Endothelial cell of umbilical vein (primary cell): ENCODE results near the gene PCGF5. TPM values are rescaled to one million over a fixed set of nuclear protein-coding genes. Genes with fewer than 3 reads are reported as not detected.

Experiments used
- BruUV-seq: library from RNA; stranded (reverse); fragments of 400-500 nt; replicated peaks from 2 replicates; lab custom pipeline; 2021; lab: Mats Ljungman, UMichigan
- CTCF ChIA-PET: fragments of 300-600, 350-600 bp; sonication (Branson Sonifier 250); formaldehyde crosslinking; loops from one replicate; lab custom pipeline; 2021; ENCODE audit warnings: antibody characterized with exemption, inconsistent platforms; lab: Charles Lee
- POLR2A ChIA-PET: fragments of 300-600, 350-600 bp; sonication (Branson Sonifier 250); formaldehyde crosslinking; loops from one replicate; lab custom pipeline; 2021; ENCODE audit warnings: antibody characterized with exemption, inconsistent platforms; lab: Charles Lee
- DNase-seq: peaks from one replicate; pipeline ENCODE4 v3.0.0-alpha.2; 2011; ENCODE audit warnings: low read depth, low spot score
- FAIRE-seq: peaks from 2 replicates; lab custom pipeline; 2011; peaks lifted over from hg19 to GRCh38; lab: Jason Lieb, UNC
- H2AFZ ChIP-seq: 2 replicates; pipeline ENCODE4 v1.6.0; 2012; ENCODE audit warnings: low read depth, low read length, control low read depth, inconsistent platforms
- H3K27ac ChIP-seq: 2 replicates; pipeline ENCODE4 v1.5.1; 2011; ENCODE audit warnings: low read depth, mild to moderate bottlenecking, control low read depth, low read length, moderate library complexity; ENCODE audit not compliant: insufficient read depth
- H3K27me3 ChIP-seq, 2 experiments: 2 replicates each; pipeline versions ENCODE4 v1.6.0 to v1.6.1; 2011; ENCODE audit warnings: low read length in 2 of 2, mixed read lengths in 1 of 2; ENCODE audit not compliant: control insufficient read depth in 2 of 2, insufficient read depth in 2 of 2
- H3K36me3 ChIP-seq, 2 experiments: 2 replicates in 1 of 2; 3 replicates in 1 of 2; pipeline ENCODE4 v1.5.1; 2011; ENCODE audit warnings: low read length in 2 of 2, mild to moderate bottlenecking in 1 of 2, moderate library complexity in 1 of 2; ENCODE audit not compliant: control insufficient read depth in 2 of 2, insufficient read depth in 2 of 2; ENCODE audit errors: extremely low read depth in 1 of 2
- H3K4me1 ChIP-seq: 3 replicates; pipeline ENCODE4 v1.5.1; 2011; ENCODE audit warnings: mild to moderate bottlenecking, low read length; ENCODE audit not compliant: control insufficient read depth, insufficient read depth; ENCODE audit errors: extremely low read depth
- H3K4me2 ChIP-seq: 2 replicates; pipeline ENCODE4 v1.6.1; 2011; ENCODE audit warnings: low read length, control low read depth, mixed read lengths; ENCODE audit not compliant: insufficient read depth
- H3K4me3 ChIP-seq, 3 experiments: fragments of 200-600 bp in 1 of 3; sonication (generic), shearing (Covaris generic) in 1 of 3; replicated peaks in 1 of 3; 2 replicates each; pipeline ENCODE4 v1.5.1; 2011 to 2016; ENCODE audit warnings: control low read depth in 3 of 3, low read length in 3 of 3, mild to moderate bottlenecking in 2 of 3, inconsistent platforms in 1 of 3, low read depth in 1 of 3, moderate library complexity in 1 of 3; ENCODE audit not compliant: insufficient read depth in 1 of 3
- H3K79me2 ChIP-seq: 2 replicates; pipeline ENCODE4 v1.6.0; 2012; ENCODE audit warnings: low read length, inconsistent platforms; ENCODE audit not compliant: control insufficient read depth, insufficient read depth
- H3K9ac ChIP-seq: replicated peaks from 2 replicates; pipeline ENCODE3; 2011; ENCODE audit warnings: low read length, control low read depth; ENCODE audit not compliant: insufficient read depth; ENCODE audit errors: extremely low read depth
- H3K9me1 ChIP-seq: replicated peaks from 3 replicates; pipeline ENCODE4 v1.6.0; 2011; ENCODE audit warnings: mild to moderate bottlenecking, low read length; ENCODE audit not compliant: control insufficient read depth, insufficient read depth; ENCODE audit errors: extremely low read depth
- H3K9me3 ChIP-seq: replicated peaks from 2 replicates; pipeline ENCODE4 v1.5.1; 2012; ENCODE audit warnings: low read length, inconsistent platforms; ENCODE audit not compliant: control insufficient read depth, insufficient read depth
- H4K20me1 ChIP-seq: replicated peaks from 2 replicates; pipeline ENCODE3; 2011; ENCODE audit warnings: mild to moderate bottlenecking, low read length; ENCODE audit not compliant: control insufficient read depth, insufficient read depth; ENCODE audit errors: extremely low read depth
- CTCF ChIP-seq, 2 donors: IDR thresholded peaks; 1 replicate in 1 of 2; 2 replicates in 1 of 2; pipeline ENCODE4 v1.5.1; 2011; ENCODE audit warnings: low read length in 2 of 2, mild to moderate bottlenecking in 2 of 2, moderate library complexity in 2 of 2, control low read depth in 1 of 2, inconsistent platforms in 1 of 2, low read depth in 1 of 2; ENCODE audit not compliant: insufficient read depth in 1 of 2; ENCODE audit errors: extremely low read depth in 1 of 2
- EZH2 ChIP-seq: IDR thresholded peaks from 2 replicates; pipeline ENCODE4 v1.6.1; 2012; ENCODE audit warnings: borderline replicate concordance, low read depth, mild to moderate bottlenecking, moderate library complexity, low read length, inconsistent platforms; ENCODE audit not compliant: severe bottlenecking
- FOS ChIP-seq: IDR thresholded peaks from 2 replicates; pipeline ENCODE4 v1.6.1; 2011; ENCODE audit warnings: mild to moderate bottlenecking, low read length, moderate library complexity, borderline replicate concordance; ENCODE audit not compliant: insufficient read depth
- GATA2 ChIP-seq: IDR thresholded peaks from 2 replicates; pipeline ENCODE4 v1.7.0; 2011; ENCODE audit warnings: low read depth, mild to moderate bottlenecking, moderate library complexity, mixed read lengths, low read length; ENCODE audit not compliant: insufficient read length, insufficient read depth
- JUN ChIP-seq: IDR thresholded peaks from 2 replicates; pipeline ENCODE4 v1.6.1; 2011; ENCODE audit warnings: borderline replicate concordance, low read depth; ENCODE audit not compliant: insufficient read length, insufficient read depth
- MAX ChIP-seq: IDR thresholded peaks from 2 replicates; pipeline ENCODE4 v1.6.1; 2011; ENCODE audit not compliant: insufficient read depth, insufficient read length
- MYC ChIP-seq: IDR thresholded peaks from one replicate; pipeline ENCODE4 v1.6.1; 2011; ENCODE audit warnings: mild to moderate bottlenecking, low read depth, low read length
- POLR2A ChIP-seq: IDR thresholded peaks from 2 replicates; pipeline ENCODE4 v1.6.1; 2012; ENCODE audit warnings: low read depth, mild to moderate bottlenecking, control low read depth, low read length
- POLR2AphosphoS5 ChIP-seq: IDR thresholded peaks from 2 replicates; pipeline ENCODE4 v1.6.1; 2012; ENCODE audit warnings: low read depth, mild to moderate bottlenecking, control low read depth, low read length, moderate library complexity; ENCODE audit not compliant: insufficient read depth
- dilution Hi-C: fragments of 300-500 bp; cut with MboI; formaldehyde crosslinking; loops from one replicate; pipeline ENCODE4 v1.15.0; 2019; ENCODE audit warnings: low sequenced_read_pairs; ENCODE audit not compliant: extremely low pct_ligation_motif_present
- intact Hi-C: fragments of 100-400 bp; cut with micrococcal nuclease; formaldehyde crosslinking; loops from one replicate; pipeline ENCODE4 v1.10.0; 2022
- polyA plus RNA-seq, 4 experiments: library from polyadenylated mRNA; depleted of rRNA in 3 of 4; stranded (reverse) in 3 of 4; unstranded in 1 of 4; fragments of >200 nt; gene quantifications; 2 replicates each; pipeline versions ENCODE4 v1.2.1 to v1.2.3, GENCODE V29; 2011 to 2012; ENCODE audit warnings: missing spikeins in 1 of 4
- total RNA-seq: library from RNA; stranded (reverse); gene quantifications from 2 replicates; pipeline ENCODE4 v1.2.3, GENCODE V29; 2021

Gene PCGF5
- total and polyA plus RNA-seq, 2 donors (not counting 3 experiments of a cell fraction or from before 2014, with no cell fraction given), result 25.0 to 29.8 TPM

DNA sequence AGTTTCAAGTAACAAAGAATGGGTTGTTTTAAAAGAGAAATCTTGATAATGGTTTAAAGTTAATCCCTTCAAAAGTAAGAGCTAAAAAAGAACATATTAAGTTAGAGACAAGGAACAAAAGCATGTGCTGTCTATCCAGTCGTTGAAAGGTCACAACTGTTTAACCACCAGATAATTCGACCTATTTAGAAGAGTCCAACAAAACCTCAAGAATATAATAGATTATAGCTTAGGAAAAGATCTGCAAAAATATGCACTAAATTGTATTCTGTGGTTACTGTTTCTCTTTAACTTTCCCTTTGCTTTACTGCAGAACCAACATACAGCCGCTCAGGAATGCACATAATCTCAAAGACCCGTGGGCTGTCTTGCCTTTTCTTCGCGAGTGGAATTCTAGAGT is 74.9 kb downstream of the PCGF5 start:
- no peak overlapping the region for H3K4me3 ChIP-seq
- no TSS peak for BruUV-seq
- H3K9me3 ChIP-seq, result no peaks in the 10 kb centered on the region
- H3K4me2 ChIP-seq, result no peak overlapping the region
- no peak overlapping the region for H2AFZ ChIP-seq
- H3K79me2 ChIP-seq, result no peaks in the 10 kb centered on the region
- peaks cover 0 to 2% of the 10 kb centered on the region in 2 experiments for H3K27me3 ChIP-seq
- H4K20me1 ChIP-seq, result no peaks in the 10 kb centered on the region
- no peak for TF ChIP-seq FOS
- no peak for TF ChIP-seq GATA2
- no peak for TF ChIP-seq JUN
- no peak for TF ChIP-seq POLR2AphosphoS5
- TF ChIP-seq MAX, result no peak
- TF ChIP-seq EZH2, result no peak
- TF ChIP-seq CTCF (IDR thresholded peaks at IDR 0.05; ENCODE audit: extremely low read depth in 1 of 2, insufficient read depth in 1 of 2, low read depth in 1 of 2, low read length in 2 of 2), result no peak
- TF ChIP-seq MYC, result no peak
- TF ChIP-seq POLR2A, result no peak
- FAIRE-seq, result no peak
- DNase-seq, result no peak
- CTCF ChIA-PET, result interaction anchor here (1.3 to 6.5 kb wide), 6 partner anchors 11 to 415 kb away, joined by 6 to 206 read pairs (median 24); partner anchors contain the start of gene PPP1R3C
- H3K9me1 ChIP-seq, result no peaks in the 10 kb centered on the region
- dilution Hi-C loops (no loop called here), intact Hi-C loops (loop anchor here (5.0 kb wide), 1 partner anchor 197 kb away; no protein-coding TSS in a partner anchor)
- no peaks in the 10 kb centered on the region for H3K36me3 ChIP-seq
- POLR2A ChIA-PET, result no interaction called here
- H3K4me1 ChIP-seq, result no peaks in the 10 kb centered on the region
- no peak overlapping the region for H3K27ac ChIP-seq
- no peak overlapping the region for H3K9ac ChIP-seq
